ENCODE results near the gene SLC35B1.
A peak's percentile ranks its signal among the peaks of the same experiment; 100 is the strongest.

Gene SLC35B1, protein sequence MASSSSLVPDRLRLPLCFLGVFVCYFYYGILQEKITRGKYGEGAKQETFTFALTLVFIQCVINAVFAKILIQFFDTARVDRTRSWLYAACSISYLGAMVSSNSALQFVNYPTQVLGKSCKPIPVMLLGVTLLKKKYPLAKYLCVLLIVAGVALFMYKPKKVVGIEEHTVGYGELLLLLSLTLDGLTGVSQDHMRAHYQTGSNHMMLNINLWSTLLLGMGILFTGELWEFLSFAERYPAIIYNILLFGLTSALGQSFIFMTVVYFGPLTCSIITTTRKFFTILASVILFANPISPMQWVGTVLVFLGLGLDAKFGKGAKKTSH

DNA sequence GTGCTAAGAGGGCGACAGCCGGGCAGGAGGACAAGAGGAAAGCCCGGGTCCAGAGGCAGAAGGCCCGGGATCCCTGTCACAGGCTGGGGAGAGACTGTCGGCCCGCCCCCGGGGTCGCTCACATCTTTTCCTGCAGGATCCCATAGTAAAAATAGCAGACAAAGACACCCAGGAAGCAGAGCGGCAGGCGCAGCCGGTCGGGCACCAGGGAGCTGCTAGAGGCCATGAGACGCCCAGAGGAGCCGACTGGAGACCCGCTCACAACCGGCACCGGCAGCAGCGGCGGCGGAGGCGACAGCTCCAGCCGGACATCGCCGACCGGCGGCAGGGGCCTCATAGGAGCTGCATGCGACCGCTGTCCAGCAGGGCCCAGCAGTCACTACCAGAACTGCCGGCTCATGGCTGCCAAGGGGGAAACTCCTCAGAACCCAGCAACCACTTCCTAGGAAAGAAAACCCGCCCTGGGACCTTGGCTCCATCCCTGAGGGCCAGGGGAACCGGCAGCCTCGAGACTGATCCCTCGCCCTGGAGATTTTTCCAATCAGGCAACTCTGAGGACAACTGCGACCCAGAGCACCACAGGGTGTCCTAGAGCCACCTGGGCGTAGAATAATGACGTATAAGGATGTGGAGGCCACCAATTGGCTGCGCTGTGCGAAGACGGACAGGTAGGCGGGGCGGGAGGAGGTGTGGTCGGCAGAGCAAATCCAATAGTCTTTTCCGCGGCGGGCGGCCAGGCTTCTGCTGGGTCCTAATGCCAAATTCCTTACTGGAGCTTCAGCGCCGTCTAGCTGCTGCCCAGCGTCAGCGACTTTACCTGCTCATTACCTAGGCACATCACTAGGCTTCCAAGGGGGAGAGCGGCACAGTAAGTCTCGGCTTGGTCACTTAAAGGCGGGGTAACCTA is at the start of gene SLC35B1:
SLC35B1 (minus strand) TSS at position 357 of the 907 bp plus-strand sequence; CDS start at position 226, 131 bp downstream.
- peak; percentile 99 for DNase-seq (ENCODE audit: low spot score)

DNA sequence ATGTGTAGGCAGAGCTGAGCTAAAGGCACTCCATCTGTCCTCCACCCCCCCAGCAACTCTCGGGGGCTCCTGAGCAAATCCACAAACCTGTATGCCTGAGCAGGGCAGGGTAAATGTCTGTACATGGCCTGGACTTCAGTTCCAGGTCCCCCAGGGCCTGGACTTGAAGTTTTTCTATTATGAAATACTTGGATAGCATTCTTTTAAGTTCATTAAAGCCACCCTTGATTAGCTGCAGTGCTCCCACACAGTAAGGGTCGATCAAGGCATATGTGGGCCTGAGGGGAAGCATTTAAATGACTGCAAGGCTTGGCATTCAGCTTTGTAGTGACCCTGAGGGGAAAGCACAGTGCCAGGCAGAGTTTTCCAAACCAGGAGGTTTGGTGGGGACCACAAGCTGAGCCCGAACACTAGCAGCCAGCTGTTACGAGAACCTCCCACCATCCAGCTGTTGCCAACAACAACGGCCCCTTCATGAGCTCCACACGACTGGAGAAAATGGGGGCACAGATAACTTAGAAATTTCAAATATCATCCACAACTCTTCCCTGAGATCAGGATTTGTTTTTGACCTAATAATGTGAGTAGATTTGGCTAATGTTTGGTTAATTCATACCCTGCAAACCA is 49.5 kb upstream of the SLC35B1 start:
- no peak for DNase-seq (ENCODE audit: low spot score)

DNA sequence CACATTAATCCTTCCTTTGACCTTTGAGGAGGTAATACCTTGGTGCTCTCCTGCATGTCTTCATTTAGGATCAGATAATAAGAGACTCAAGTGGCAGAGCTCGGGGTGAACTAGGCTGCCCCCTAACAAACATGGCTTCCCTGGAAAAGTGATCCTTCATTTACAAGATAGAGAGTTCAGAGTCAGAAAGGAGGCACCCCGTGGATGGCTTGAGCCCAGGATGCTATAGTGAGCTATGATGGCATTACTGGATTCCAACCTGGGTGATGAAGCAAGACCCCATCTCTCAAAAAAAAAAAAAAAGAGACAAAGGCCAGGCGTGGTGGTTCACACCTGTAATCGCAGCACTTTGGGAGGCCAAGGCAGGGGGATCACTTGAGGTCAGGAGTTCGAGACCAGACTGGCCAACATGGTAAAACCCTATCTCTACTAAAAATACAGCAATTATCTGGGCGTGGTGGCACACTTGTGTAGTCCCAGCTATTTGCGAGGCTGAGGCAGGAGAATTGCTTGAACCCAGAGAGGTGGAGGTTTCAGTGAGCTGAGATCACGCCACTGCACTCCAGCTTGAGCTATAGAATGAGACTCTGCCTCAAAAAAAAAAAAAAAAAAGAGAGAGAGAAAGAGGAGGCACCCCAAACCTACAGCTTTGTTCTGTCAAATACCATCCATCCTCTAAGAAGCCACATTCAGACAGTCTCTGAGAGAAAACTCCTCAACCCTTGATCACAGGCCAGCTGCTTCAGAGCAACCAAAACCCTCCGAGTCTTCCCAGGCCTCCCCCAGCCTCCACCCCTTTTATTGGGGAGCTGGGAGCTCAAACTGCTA is 48.8 kb upstream of the SLC35B1 start:
- no peak for DNase-seq (ENCODE audit: low spot score)

DNA sequence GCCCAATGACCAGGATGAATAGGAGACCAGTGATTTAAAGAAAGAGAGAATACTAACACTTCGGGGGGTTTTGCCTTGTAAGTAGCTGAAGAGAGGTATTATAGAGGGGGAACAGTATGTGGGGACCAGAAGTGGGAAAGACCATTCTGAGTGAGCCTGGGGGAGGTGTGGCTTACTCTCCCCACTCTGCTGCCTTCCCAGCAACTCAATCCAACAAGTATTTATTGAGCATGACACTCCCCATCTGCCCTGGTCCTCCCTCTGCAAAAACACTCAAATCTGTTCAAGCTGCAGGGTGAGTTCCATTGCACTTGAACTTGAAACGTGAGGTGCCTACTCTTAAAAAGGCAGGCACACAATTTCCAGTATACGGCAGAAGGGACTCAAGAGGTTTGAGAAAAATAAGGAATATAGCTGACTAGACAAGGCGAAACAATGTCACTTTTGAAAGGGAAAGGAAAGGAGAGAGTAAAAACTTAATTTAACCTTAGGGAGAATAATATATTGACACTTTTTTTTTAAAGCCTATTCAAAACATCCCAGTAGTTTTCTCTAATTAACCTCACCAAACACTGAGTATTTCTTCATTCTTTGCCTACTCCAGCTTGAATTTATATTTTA is 48.0 kb upstream of the SLC35B1 start:
- DNase-seq (ENCODE audit: low spot score): no peak

DNA sequence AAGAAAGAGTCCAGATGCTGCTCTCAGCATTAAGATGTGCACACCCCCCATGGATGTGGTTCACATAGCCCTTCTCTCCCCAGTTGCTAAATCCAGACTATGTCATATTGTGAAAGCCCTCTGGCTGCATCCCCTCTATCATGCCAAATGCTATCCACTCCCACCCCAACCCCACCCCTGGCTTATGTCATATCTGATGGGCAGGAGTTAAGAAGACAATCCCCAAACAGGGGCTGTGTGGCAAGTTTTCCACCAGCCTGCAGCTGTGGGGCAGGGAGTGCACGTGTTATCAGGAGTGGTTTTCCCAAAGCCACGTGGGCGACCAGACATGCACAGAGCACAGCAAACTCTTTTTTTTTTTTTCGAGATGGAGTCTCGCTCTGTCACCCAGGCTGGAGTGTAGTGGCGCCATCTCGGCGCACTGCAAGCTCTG is 46.2 kb upstream of the SLC35B1 start:
- DNase-seq (ENCODE audit: low spot score): no peak

GRCh38 chr17:49752508-49752907 is 44.7 kb upstream of the SLC35B1 start:
- DNase-seq (ENCODE audit: low spot score): no peak

DNA sequence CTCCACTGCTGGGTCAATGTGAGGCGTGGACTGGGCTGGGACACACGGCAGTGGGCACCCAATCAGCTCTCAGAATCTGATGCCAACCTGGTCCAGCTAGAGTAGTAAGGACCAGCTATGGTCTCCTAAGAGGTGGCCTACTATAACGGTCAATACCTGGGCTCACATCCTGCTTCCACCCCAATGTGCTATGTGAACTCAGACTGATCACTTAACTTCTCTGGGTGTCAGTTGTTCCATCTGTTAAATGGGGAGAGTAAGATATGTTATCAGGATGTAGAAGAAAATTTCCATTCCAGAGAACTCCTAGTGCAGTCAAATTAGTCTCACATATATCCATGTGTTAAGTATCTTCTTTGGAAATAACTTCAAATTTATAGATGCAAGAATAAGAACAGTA is 42.0 kb upstream of the SLC35B1 start:
- DNase-seq (ENCODE audit: low spot score): no peak

- DNase-seq (ENCODE audit: low spot score): peak; percentile 70
Observed at GRCh38 chr17:49748791-49749190, 41.0 kb upstream of the SLC35B1 start.

GRCh38 chr17:49748223-49748622 is 40.5 kb upstream of the SLC35B1 start:
- DNase-seq (ENCODE audit: low spot score): peak; percentile 51

- no peak for DNase-seq (ENCODE audit: low spot score)
Observed at GRCh38 chr17:49747632-49748031, 39.9 kb upstream of the SLC35B1 start.

DNA sequence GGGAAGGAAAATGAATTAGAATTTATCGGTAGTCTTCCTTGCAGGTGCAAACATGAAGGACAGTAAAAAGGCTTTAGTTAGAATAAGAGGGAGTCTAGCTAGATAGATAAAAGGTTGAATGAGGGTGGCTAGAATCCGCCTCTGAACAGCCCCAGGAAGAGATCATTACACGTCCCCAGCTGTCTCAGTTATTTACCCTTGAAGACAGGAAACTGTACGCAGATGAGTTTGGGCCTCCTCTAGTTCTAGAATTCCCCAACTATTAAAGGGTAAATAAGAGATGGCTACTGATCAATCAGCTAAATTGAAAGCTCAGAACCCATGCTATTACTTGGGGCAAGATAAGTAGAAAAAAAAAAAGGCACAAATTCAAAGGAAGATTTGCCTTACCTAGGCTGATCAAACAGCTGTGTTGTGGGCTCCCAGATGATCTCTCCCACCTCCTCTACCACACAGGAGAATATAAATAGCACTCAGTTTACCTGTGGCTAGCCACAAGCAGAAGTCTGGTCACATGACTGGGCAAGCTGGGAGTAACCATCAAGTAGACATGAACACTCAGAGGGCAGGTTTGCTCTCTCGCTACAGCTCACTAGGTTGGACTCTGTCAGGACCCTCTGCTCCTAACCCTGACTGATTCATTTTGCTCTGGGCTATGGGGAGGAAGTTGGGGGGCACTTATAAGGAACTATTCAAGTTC is 39.2 kb upstream of the SLC35B1 start:
- DNase-seq (ENCODE audit: low spot score): peak; percentile 63

GRCh38 chr17:49745175-49746139 is 37.7 kb upstream of the SLC35B1 start:
- DNase-seq (ENCODE audit: low spot score): no peak

GRCh38 chr17:49742166-49742638 is 34.4 kb upstream of the SLC35B1 start:
- peak; percentile 29 for DNase-seq (ENCODE audit: low spot score)

DNA sequence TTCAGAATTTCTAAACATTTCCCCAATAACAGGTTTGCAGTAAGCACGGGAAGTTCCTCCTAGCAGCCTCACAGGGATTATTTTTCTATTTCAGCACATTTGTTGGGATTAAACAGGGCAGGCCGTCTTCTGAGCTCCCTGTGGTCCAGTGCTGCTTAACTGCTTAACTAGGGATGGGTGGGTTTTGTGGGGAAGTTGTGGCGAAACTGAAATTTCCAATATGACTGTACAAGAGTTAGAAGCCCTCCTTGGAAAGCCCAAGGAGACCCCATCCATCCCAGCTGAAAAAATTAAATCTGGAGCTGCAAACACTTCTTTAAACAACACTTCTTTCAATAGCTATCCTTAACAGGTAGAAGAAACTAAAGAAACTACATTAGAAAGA is 33.9 kb upstream of the SLC35B1 start:
- no peak for DNase-seq (ENCODE audit: low spot score)

DNA sequence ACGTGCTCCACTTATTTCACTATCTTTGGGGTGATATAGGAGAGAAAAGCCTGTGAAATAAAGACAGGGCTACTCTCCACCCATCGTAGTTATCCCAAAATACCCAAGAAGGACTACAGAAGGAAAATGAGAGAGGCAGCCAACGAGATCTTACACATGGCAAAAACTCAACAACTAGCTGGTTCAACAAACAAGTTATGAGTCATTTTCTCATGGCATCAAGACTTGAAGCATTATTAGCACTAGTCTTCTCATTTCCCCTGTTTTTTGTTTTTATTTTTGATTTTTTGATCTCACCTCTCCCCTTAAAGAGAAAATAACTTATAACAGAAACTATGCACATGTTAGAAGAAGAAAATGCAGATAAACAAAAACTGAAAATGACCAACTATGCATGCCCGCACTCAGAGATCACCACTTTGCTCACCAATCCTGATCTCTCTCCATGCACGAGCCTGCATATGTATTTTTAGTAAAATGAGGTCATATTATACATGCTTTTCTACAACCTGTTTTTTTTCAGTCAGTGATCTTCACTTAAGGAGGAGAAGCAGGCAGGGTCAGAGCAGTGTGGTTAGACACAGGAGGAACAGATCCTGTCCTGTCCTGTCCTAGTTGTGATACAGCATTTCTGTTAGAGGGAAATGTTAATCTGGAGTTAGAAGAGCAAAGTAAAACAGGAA is 33.4 kb upstream of the SLC35B1 start:
- no peak for DNase-seq (ENCODE audit: low spot score)

GRCh38 chr17:49739641-49740271 is 32.0 kb upstream of the SLC35B1 start:
- peak; percentile 98 for DNase-seq (ENCODE audit: low spot score)

- DNase-seq (ENCODE audit: low spot score): no peak
Observed at GRCh38 chr17:49738456-49739163, 30.8 kb upstream of the SLC35B1 start.

All from CD4-positive, alpha-beta T cell treated with Interleukin-6 at 100 ng/mL for 8 hours (primary cell).